HepG2 (cell line): ENCODE data around the gene ENHO. TPM values are rescaled to one million over a fixed set of nuclear protein-coding genes. Genes with fewer than 3 reads are reported as not detected.

ENCODE experiments used
- ARNTL ChIP-seq: sonication (generic); formaldehyde crosslinking; IDR thresholded peaks from 2 replicates; pipeline ENCODE4 v1.4.0; 2020; ENCODE audit warnings: mild to moderate bottlenecking, missing genetic modification reagents
- ATF7 ChIP-seq, 2 experiments: fragments of 450-650 bp in 1 of 2; sonication (generic) in 1 of 2; formaldehyde crosslinking in 1 of 2; IDR thresholded peaks; 2 replicates each; pipeline versions ENCODE4 v1.4.0 to v1.6.1; 2016 to 2020; ENCODE audit warnings: antibody characterized with exemption in 1 of 2, mild to moderate bottlenecking in 1 of 2, missing genetic modification reagents in 1 of 2
- BCL6 ChIP-seq: IDR thresholded peaks from 2 replicates; pipeline ENCODE4 v1.6.1; 2016; ENCODE audit warnings: missing genetic modification reagents, missing compliant biosample characterization
- CREB1 ChIP-seq, 2 experiments: fragments of 450-650 bp in 1 of 2; IDR thresholded peaks; 2 replicates each; pipeline ENCODE4 v1.6.1; 2016 to 2017; ENCODE audit warnings: control low read depth in 1 of 2, mild to moderate bottlenecking in 1 of 2, missing compliant biosample characterization in 1 of 2, missing genetic modification characterization in 1 of 2
- FOXP4 ChIP-seq: sonication (generic); formaldehyde crosslinking; IDR thresholded peaks from 2 replicates; pipeline ENCODE4 v1.4.0; 2020; ENCODE audit warnings: missing genetic modification reagents
- HOXA3 ChIP-seq: sonication (generic); formaldehyde crosslinking; IDR thresholded peaks from 2 replicates; pipeline ENCODE4 v1.5.0; 2020; ENCODE audit warnings: missing genetic modification reagents
- MTA3 ChIP-seq: sonication (generic); formaldehyde crosslinking; IDR thresholded peaks from 2 replicates; pipeline ENCODE4 v1.4.0; 2020; ENCODE audit warnings: missing genetic modification reagents
- MXD4 ChIP-seq: IDR thresholded peaks from 2 replicates; pipeline ENCODE4 v1.6.1; 2016; ENCODE audit warnings: mild to moderate bottlenecking, missing biosample characterization, missing genetic modification reagents
- RARG ChIP-seq: sonication (generic); formaldehyde crosslinking; IDR thresholded peaks from 2 replicates; pipeline ENCODE4 v1.4.0; 2020; ENCODE audit warnings: low read depth, mild to moderate bottlenecking, missing genetic modification reagents
- RNF2 ChIP-seq: fragments of 450-650 bp; conservative IDR thresholded peaks from 2 replicates; pipeline ENCODE4 v1.6.1; 2016; ENCODE audit warnings: low read depth
- SPEN ChIP-seq: sonication (generic); formaldehyde crosslinking; IDR thresholded peaks from 2 replicates; pipeline ENCODE4 v1.5.1; 2020; ENCODE audit warnings: low read depth, mild to moderate bottlenecking, missing genetic modification reagents
- TOPORS ChIP-seq: sonication (generic); formaldehyde crosslinking; IDR thresholded peaks from 2 replicates; pipeline ENCODE4 v1.8.0; 2023; ENCODE audit warnings: mild to moderate bottlenecking, missing genetic modification reagents
- ZNF143 ChIP-seq: sonication (generic); formaldehyde crosslinking; IDR thresholded peaks from 2 replicates; pipeline ENCODE4 v1.4.0; 2020; ENCODE audit warnings: missing genetic modification reagents
- ZNF414 ChIP-seq: sonication (generic); formaldehyde crosslinking; IDR thresholded peaks from 2 replicates; pipeline ENCODE4 v1.5.0; 2020; ENCODE audit warnings: missing genetic modification reagents
- ZNF567 ChIP-seq: sonication (generic); formaldehyde crosslinking; IDR thresholded peaks from 2 replicates; pipeline ENCODE4 v1.8.1; 2023; ENCODE audit warnings: mild to moderate bottlenecking, missing genetic modification reagents, borderline replicate concordance
- ZNF839 ChIP-seq: sonication (generic); formaldehyde crosslinking; IDR thresholded peaks from 2 replicates; pipeline ENCODE4 v1.4.0; 2020; ENCODE audit warnings: missing genetic modification reagents, mild to moderate bottlenecking, borderline replicate concordance
- ZSCAN9 ChIP-seq: IDR thresholded peaks from 2 replicates; pipeline ENCODE4 v1.6.1; 2016; ENCODE audit warnings: borderline replicate concordance
- polyA plus RNA-seq, 8 experiments: library from polyadenylated mRNA; depleted of rRNA in 3 of 8; stranded (reverse) in 7 of 8; unstranded in 1 of 8; fragments of >200 nt; fragmentation: Illumina TruSeq in 4 of 8; extraction: Trizol in 4 of 8; gene quantifications; 2 replicates each; pipeline versions ENCODE4 v1.2.1 to v1.2.3, GENCODE V29; 2011 to 2016; ENCODE audit warnings: low read depth in 4 of 8, missing spikeins in 1 of 8, mixed read lengths in 1 of 8; ENCODE audit not compliant: insufficient read depth in 1 of 8
- total RNA-seq, 5 experiments: library from RNA; depleted of rRNA; stranded (reverse); fragments of >200 nt; fragmentation: Illumina TruSeq; extraction: Trizol; gene quantifications; 2 replicates each; pipeline ENCODE4 v1.2.3, GENCODE V29; 2016; ENCODE audit warnings: low read depth in 1 of 5
- TF ChIP-seq, protein P1 (sequence below): sonication (generic); formaldehyde crosslinking; IDR thresholded peaks from 2 replicates; pipeline ENCODE4 v1.8.0; 2022; ENCODE audit warnings: missing genetic modification reagents, mild to moderate bottlenecking, moderate library complexity, borderline replicate concordance
- TF ChIP-seq, protein P2 (sequence below): sonication (generic); formaldehyde crosslinking; IDR thresholded peaks from 2 replicates; pipeline ENCODE4 v1.8.0; 2022; ENCODE audit warnings: mild to moderate bottlenecking, missing genetic modification reagents, moderate library complexity
- TF ChIP-seq, protein P3 (sequence below): sonication (generic); formaldehyde crosslinking; conservative IDR thresholded peaks from 2 replicates; pipeline ENCODE4 v1.4.0; 2020; ENCODE audit warnings: mild to moderate bottlenecking, missing genetic modification reagents, moderate library complexity

Gene ENHO
- total and polyA plus RNA-seq, 2 of the 13 experiments (the other 11 are each of a cell fraction or from before 2014, with no cell fraction given) = 0.08 to 0.60 TPM

GRCh38 chr9:34522971-34523797 is at the start of gene ENHO (continued):
- no peak for TF ChIP-seq RARG (CRISPR knock-in tag)
- TF ChIP-seq TOPORS = no peak
- no peak for TF ChIP-seq ZNF143
- no peak for TF ChIP-seq CREB1 (IDR thresholded peaks at IDR 0.05)
- TF ChIP-seq CREB1 (CRISPR knock-in tag; IDR thresholded peaks at IDR 0.05) = no peak
- TF ChIP-seq BCL6 (CRISPR knock-in tag) = peak; percentile 84
- TF ChIP-seq, protein P1, sequence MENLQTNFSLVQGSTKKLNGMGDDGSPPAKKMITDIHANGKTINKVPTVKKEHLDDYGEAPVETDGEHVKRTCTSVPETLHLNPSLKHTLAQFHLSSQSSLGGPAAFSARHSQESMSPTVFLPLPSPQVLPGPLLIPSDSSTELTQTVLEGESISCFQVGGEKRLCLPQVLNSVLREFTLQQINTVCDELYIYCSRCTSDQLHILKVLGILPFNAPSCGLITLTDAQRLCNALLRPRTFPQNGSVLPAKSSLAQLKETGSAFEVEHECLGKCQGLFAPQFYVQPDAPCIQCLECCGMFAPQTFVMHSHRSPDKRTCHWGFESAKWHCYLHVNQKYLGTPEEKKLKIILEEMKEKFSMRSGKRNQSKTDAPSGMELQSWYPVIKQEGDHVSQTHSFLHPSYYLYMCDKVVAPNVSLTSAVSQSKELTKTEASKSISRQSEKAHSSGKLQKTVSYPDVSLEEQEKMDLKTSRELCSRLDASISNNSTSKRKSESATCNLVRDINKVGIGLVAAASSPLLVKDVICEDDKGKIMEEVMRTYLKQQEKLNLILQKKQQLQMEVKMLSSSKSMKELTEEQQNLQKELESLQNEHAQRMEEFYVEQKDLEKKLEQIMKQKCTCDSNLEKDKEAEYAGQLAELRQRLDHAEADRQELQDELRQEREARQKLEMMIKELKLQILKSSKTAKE = no peak
- TF ChIP-seq, protein P2, sequence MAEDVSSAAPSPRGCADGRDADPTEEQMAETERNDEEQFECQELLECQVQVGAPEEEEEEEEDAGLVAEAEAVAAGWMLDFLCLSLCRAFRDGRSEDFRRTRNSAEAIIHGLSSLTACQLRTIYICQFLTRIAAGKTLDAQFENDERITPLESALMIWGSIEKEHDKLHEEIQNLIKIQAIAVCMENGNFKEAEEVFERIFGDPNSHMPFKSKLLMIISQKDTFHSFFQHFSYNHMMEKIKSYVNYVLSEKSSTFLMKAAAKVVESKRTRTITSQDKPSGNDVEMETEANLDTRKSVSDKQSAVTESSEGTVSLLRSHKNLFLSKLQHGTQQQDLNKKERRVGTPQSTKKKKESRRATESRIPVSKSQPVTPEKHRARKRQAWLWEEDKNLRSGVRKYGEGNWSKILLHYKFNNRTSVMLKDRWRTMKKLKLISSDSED (CRISPR knock-in tag) = no peak
- TF ChIP-seq MXD4 (CRISPR knock-in tag) = no peak
- peak; percentile 61; the same call in 1 of the 2 replicates for TF ChIP-seq SPEN (CRISPR knock-in tag)
- no peak for TF ChIP-seq FOXP4 (CRISPR knock-in tag)
- TF ChIP-seq ZSCAN9 (CRISPR knock-in tag) = no peak
- TF ChIP-seq, protein P3, sequence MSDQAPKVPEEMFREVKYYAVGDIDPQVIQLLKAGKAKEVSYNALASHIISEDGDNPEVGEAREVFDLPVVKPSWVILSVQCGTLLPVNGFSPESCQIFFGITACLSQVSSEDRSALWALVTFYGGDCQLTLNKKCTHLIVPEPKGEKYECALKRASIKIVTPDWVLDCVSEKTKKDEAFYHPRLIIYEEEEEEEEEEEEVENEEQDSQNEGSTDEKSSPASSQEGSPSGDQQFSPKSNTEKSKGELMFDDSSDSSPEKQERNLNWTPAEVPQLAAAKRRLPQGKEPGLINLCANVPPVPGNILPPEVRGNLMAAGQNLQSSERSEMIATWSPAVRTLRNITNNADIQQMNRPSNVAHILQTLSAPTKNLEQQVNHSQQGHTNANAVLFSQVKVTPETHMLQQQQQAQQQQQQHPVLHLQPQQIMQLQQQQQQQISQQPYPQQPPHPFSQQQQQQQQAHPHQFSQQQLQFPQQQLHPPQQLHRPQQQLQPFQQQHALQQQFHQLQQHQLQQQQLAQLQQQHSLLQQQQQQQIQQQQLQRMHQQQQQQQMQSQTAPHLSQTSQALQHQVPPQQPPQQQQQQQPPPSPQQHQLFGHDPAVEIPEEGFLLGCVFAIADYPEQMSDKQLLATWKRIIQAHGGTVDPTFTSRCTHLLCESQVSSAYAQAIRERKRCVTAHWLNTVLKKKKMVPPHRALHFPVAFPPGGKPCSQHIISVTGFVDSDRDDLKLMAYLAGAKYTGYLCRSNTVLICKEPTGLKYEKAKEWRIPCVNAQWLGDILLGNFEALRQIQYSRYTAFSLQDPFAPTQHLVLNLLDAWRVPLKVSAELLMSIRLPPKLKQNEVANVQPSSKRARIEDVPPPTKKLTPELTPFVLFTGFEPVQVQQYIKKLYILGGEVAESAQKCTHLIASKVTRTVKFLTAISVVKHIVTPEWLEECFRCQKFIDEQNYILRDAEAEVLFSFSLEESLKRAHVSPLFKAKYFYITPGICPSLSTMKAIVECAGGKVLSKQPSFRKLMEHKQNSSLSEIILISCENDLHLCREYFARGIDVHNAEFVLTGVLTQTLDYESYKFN = no peak
- TF ChIP-seq ZNF567 (CRISPR knock-in tag) = no peak
- no peak for TF ChIP-seq ARNTL
- TF ChIP-seq MTA3 (CRISPR knock-in tag) = no peak
- TF ChIP-seq ZNF839 (CRISPR knock-in tag) = no peak
- no peak for TF ChIP-seq ATF7 (IDR thresholded peaks at IDR 0.05)
- no peak for TF ChIP-seq ATF7 (CRISPR knock-in tag; IDR thresholded peaks at IDR 0.05)
- no peak for TF ChIP-seq HOXA3
- TF ChIP-seq ZNF414 (CRISPR knock-in tag) = no peak
- TF ChIP-seq RNF2 = peak; percentile 85
